HG03520 (cell line): ENCODE measurements around the gene DMRTC1.
"Not testable (repeated sequence)": the region's sequence is repeated elsewhere in the genome, so short reads cannot be mapped to it uniquely, and the experiment has no call there.

Experiments
- ATAC-seq: cut with Tn5 transposase; IDR thresholded peaks from one replicate; pipeline ENCODE4 v1.9.1; 2021; ENCODE audit warnings: mild to moderate bottlenecking, moderate library complexity; ENCODE audit not compliant: unreplicated experiment

DMRTC1 gene, protein sequence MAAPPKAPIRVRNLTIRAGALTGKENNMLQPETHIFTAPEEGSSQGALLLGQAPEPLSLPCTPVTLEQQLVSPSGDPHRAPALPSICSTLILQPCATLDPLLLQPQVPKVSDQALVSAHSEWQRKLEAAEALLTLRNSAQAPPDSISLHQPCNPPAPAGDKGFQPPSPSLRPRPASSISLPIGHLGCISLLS

GRCh38 chrX:72943819-72944169 is at the start of gene DMRTC1:
TSS of gene DMRTC1 (minus strand) at chrX:72943837. CDS start at chrX:72875694, 68,143 bp downstream.
- peak; percentile 80 for ATAC-seq

DNA sequence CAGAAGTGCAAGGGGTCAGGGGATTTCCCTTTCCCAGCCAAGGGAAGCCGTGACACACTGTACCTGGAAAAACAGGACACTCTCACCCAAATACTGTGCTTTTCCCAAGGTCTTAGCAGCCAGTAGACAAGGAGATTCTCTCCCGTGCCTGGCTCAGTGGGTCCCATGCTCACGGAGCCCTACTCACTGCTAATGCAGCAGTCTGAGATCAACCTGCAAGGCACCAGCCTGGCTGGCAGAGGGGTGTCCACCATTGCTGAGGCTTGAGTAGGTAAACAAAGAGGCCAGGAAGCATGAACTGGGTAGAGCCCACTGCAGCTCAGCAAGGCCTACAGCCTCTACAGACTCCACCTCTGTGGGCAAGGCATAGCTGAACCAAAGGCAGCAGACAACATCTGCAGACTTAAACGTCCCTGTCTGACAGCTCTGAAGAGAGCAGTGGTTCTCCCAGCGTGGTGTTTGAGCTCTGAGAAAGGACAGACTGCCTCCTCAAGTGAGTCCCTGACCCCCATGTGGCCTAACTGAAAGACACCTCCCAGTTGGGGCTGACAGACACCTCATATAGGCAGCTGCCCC is 37.3 kb upstream of the DMRTC1 start:
- ATAC-seq, result not testable (repeated sequence)

GRCh38 chrX:72974885-72975284 is 31.2 kb upstream of the DMRTC1 start:
- not testable (repeated sequence) for ATAC-seq

- ATAC-seq, result not testable (repeated sequence)
These were observed 28.2 kb upstream of the DMRTC1 start for GRCh38 chrX:72971859-72972258.

GRCh38 chrX:72959971-72960370 is 16.3 kb upstream of the DMRTC1 start:
- not testable (repeated sequence) for ATAC-seq

DNA sequence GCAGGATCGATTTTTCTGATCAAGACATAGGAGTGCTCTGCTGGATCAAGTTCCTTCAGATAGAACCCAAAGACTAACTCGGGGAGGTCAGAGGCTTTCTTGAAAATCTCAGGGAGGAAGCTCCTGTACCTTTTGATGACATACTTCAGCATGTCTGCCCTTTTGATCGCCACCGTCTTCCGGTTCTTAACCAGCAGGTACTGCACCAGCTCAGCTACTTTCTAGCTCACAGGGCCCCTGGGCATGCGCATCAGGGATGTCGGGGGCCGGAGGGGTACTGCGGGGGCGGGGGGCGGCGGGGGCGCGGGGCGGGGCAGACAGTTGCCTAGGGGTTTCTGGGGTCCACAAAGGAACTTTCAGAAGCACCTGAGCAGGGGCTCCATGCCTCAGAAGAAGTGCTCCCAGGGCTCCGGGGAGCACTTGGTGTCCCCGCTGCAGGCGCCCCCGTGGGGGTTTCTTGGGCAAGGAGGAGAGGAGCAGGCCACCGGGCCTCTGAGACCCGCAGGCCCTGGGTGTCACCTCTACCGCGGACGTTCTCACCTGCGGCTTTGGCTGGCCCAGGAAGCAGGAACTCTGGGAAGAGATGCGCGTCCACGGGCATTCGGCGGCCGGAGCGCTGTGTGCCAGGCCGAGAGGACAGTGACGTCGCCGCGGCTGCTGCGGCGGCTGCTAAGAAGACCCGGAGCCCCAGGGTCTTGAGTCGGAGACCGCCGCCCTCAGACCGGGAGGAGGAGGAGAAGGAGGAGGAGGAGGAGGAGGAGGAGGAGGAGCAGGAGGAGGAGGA is 410 bp downstream of the DMRTC1 start:
- peak; percentile 54 for ATAC-seq

DNA sequence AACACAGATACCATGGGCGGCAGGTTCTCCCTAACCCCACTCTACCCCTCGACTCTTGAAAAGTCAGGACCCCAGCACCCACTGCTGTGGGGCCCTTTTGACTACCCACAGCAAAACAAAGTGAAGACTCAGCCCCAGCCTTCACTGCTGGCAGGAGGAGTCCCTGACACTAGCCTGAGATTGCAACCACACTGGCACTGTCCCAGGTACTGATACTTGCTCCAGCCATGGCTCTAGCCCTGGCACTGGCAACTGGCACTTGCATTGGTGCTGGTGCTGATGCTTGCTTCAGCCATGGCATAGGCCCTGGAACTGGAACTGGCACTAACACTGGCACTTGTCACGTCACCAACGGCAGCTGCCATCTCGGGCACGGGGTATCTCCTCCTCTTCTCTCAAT is 1.4 kb downstream of the DMRTC1 start:
- not testable (repeated sequence) for ATAC-seq

DNA sequence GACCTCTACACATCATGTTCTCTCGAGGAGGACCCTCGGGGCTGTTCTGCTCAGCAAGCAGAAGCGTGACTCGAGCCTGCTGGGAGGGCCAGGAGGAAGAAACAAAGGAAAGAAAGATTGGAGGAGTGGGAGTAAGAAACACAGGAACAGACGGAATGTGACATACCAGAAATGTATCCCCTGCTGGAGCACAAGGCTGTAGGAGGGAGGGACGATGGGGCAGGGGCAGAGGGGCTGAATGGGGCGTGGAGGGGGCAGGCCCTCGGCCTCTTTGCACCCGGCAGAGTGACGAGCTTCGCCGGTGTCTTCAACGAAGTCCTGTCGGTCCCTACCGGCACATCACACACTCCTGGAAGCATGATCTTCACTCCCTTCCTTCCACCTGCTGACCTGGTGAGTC is 5.7 kb downstream of the DMRTC1 start, which contains the start of gene FAM236A:
FAM236A (plus strand) TSS at position 301 of the 400 bp plus-strand sequence; CDS start at position 358, 57 bp downstream.
- ATAC-seq, result not testable (repeated sequence)

- not testable (repeated sequence) for ATAC-seq
These were observed 6.7 kb downstream of the DMRTC1 start for GRCh38 chrX:72936882-72937455.

DNA sequence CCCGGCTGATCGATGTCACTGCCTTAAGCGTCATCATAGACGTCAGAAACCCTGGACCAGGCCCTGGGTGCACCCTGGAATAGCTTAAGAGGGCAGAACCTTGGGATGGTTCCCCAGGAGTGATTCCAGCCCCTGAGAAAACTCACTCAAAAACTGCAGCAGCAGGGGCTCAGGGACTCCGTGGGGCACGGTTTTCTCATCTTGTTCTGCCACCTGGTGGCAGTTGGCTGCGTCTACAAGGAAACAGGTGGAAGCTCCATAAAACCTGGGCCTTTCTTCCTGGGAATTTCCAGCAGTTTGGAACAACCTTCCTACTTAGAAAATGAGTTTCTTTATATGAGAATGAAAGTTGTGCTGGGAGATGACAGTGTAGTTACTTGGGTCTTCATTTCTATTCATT is 7.2 kb downstream of the DMRTC1 start:
- not testable (repeated sequence) for ATAC-seq

DNA sequence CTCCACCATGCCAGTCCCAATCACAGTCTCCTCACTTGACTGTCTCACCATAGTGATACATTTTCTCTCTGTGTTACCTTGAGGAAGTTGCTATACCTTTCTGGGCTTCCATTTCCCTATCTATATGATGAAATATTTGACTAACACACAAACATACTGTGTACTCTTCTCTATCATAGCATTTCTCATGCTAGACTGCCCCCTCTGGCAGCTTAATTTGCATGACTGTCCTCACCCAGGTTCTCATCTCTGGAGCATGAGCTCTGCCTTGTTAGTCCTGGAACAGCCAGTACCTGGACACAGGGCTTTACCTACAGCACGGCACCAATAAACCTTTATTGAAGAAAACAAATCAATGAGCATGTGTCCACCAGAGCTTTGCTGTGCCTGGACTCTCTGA is 11.4 kb downstream of the DMRTC1 start:
- not testable (repeated sequence) for ATAC-seq

DNA sequence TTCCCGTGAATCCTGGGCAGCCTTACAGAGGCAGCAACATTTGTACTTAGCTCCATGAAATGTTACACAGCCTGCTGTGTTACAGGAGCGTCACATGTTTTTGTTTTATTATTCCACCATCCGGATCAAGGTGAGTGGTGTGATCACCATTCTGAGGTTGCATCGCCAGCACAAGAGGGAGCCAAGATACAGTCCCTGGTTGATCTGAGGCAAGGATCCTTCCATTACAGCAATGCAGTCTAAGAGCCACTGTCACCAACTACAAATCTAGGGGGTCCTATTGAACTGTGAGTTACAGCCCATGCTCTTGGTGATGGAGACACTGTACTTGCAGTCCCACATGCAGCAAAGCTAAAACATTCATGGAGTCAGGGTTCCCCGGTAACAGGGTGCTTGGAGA is 27.5 kb downstream of the DMRTC1 start:
- ATAC-seq, result not testable (repeated sequence)

DNA sequence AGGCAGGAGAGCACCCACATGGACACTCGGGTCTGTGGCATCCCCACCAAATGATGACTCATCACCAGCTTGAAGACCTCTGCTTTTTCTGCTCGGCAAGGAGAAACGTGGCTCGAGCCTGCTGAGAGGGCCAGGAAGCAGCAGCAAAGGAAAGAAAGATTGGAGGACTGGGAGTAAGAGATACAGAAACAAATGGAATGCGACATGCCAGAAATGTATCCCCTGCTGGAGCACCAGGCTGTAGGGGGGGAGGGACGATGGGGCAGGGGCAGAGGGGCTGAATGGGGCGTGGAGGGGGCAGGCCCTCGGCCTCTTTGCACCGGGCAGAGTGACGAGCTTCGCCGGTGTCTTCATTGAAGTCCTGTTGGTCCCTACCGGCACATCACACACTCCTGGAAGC is 31.3 kb downstream of the DMRTC1 start, which contains the start of gene FAM236C:
FAM236C (plus strand) TSS at position 301 of the 400 bp plus-strand sequence. CDS start 100 bp downstream, outside the sequence.
- not testable (repeated sequence) for ATAC-seq

DNA sequence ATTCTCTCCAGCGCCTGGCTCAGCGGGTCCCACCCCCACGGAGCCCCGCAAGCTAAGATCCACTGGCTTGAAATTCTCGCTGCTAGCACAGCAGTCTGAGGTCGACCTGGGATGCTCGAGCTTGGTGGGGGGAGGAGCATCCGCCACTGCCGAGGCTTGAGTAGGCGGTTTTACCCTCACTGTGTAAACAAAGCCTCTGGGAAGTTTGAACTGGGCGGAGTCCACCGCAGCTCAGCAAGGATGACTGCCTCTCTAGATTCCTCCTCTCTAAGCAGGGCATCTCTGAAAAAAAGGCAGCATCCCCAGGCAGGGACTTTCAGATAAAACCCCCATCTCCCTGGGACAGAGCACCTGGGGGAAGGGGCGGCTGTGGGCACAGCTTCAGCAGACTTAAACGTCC is 53.9 kb downstream of the DMRTC1 start:
- not testable (repeated sequence) for ATAC-seq

DNA sequence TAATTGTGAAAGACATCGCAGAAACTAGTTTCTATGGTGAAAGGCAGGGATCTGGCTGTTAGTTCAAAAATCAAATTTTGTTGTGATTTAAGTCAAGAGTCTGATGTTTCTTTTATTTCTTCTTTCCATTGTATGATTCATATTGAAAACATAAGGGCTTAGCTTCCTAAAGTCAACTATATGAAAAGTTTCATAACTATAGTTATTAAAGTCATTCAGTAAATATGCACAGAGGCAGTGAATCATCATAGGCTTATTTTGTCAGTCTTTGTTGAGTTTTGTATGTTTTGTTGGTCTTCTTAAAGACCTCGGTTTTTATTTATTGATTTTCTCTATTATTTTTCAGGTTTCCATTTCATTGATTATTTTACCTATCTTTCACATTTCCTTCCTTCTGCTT is 60.7 kb downstream of the DMRTC1 start:
- not testable (repeated sequence) for ATAC-seq

DNA sequence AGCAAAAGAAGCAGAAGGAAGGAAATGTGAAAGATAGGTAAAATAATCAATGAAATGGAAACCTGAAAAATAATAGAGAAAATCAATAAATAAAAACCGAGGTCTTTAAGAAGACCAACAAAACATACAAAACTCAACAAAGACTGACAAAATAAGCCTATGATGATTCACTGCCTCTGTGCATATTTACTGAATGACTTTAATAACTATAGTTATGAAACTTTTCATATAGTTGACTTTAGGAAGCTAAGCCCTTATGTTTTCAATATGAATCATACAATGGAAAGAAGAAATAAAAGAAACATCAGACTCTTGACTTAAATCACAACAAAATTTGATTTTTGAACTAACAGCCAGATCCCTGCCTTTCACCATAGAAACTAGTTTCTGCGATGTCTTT is 106.1 kb downstream of the DMRTC1 start:
- not testable (repeated sequence) for ATAC-seq

DNA sequence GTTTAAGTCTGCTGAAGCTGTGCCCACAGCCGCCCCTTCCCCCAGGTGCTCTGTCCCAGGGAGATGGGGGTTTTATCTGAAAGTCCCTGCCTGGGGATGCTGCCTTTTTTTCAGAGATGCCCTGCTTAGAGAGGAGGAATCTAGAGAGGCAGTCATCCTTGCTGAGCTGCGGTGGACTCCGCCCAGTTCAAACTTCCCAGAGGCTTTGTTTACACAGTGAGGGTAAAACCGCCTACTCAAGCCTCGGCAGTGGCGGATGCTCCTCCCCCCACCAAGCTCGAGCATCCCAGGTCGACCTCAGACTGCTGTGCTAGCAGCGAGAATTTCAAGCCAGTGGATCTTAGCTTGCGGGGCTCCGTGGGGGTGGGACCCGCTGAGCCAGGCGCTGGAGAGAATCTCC is 112.9 kb downstream of the DMRTC1 start:
- not testable (repeated sequence) for ATAC-seq
